Measurements from ENCODE around the gene PRICKLE2.

The PRICKLE2 gene

DNA sequence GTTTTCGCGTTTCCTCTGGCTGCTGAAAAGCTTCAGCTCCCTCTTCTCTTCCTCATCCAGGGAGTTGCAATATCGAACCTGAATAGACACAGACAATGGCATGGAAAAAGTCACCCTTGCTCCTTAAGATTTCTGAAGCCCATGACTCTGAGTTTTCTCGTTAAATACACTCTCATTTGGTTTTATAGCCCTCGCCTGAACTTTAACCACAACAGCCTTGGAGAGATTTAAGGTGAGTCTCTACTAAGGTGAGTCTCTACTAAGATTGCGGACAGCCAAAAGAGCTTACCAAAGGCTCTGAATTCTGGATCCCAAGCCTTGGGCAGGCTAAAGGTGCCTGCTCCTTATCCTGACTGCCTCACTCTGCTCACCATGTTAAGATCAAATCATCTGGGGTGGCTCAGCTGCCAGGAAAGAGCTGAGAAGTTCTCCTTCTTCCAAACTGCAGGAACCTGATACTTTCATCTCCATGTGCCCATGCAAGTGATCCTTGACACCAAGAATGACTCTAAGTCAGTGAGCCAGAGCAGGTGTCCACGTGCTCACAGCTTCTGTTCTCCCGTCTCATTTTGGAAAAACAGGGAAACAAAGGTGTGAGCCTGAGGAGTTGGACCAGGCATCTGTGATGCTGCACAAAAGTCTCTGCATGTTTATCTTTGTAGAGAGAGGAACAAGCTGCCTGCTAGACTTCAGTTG, 65.1 kb downstream of the PRICKLE2 start:
- no peak for DNase-seq (ENCODE audit: low read depth, low spot score)

- no peak for DNase-seq (ENCODE audit: low read depth, low spot score)
These were observed 66.9 kb downstream of the PRICKLE2 start for GRCh38 chr3:64158334-64158733.

- no peak for DNase-seq (ENCODE audit: low read depth, low spot score)
These were observed 67.9 kb downstream of the PRICKLE2 start for GRCh38 chr3:64157150-64158035.

DNA sequence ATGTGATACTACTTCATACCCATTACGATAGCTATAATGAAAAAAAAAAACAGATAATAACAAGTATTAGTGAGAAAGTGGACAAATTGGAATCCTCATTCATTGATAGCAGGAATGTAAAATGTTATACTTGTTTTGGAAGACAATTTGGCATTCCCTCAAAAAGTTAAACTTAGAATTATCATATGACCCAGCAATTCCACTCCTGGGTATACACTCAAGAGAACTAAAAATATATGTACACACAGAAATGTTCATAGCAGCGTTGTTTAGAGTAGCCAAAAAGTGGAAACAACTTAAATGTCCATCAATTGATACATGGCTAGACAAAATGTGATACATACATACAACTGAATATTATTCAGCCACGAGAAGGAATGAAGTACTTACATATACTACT, 69.9 kb downstream of the PRICKLE2 start:
- DNase-seq (ENCODE audit: low read depth, low spot score), result no peak

DNA sequence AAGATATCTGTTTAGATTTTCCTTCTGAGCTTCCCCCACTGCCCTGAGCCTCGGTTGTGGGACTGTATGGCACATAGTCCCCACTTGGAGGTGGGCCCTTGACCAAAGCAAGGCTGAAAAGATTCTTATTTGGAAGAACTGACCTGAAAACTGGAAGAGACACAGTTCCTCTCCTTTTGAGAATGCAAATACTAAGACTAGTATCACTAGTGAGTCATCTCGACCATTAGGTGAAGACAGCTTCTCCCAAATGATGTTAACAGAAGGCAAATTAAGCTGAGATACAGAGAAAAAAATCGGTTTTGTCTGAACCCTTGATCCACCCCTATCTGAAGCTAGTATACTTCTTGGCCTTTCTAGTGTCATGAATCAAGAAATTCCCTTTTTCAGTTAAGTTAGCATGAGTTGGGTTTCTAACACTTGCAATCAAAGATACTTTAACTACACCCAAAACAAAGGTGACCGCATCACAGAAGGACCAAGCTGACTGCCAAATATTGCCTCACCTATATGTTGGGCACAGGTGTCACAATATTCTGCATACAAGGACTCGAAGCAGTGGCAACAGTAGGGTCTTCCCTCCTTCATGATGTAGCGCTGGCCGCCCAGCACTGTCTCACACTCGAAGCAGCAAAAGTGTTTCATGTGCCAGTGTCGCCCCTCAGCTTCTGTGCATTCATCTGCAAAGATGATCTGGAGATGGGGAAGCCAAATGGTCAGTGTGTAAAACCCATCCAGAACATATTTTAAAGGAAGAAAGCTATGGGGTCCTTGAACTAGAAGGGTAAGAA, 72.4 kb downstream of the PRICKLE2 start:
- no peak for DNase-seq (ENCODE audit: low read depth, low spot score)

- DNase-seq (ENCODE audit: low read depth, low spot score), result no peak
These were observed 73.2 kb downstream of the PRICKLE2 start for GRCh38 chr3:64152086-64152485.

DNA sequence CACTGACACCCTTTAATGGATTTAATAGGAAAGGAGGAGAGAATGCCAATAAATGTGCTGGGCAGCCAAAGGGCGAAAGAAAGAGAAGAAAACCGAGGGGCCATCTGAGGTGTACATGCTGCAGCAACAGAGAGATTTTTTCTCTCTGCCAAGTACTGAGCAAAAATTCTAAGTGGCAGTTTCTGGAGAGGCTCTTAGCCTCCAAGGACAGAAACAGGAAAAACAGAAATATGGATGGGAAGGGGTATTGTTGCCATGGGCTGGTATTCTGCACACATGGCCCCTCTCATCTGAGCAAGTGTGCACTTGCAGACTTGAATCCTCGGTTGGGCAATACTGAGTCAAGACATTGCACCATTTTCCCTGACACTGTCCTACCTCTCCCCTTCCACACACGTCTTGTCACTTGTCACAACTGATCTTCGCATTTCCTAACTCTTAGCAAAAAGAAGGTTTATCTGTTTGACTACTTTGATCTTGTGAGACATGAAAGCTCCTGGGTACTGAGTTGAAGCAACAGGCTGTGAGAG, 73.9 kb downstream of the PRICKLE2 start:
- DNase-seq (ENCODE audit: low read depth, low spot score), result no peak

DNA sequence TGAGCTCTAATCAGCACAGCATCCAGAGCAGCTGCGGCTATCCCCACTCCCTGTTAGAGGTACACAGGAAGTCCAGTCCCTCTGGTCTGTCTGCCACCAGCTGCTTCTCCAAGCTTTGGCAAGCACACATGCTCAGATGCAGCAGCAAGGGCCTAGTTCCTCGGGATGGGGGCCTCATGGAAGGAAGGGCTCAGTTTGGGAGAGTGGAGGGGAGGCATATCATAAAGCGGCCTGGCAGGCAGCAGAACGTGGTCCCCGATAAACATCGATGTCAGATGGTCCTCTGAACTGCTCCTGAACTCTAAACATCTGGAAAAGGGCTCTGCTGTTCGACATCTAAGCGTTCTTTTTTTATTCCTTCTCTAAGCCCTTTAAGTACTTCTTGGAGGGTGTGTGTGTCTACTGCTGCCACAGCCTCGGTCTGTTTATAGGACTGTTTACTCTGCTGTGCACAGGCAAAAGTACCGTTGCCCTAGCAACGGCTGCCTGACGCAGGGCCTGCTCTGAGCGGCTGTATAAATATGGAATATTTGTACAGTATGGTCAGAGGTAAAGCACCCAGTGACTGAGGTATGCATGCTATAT, 74.6 kb downstream of the PRICKLE2 start:
- peak; percentile 90 for DNase-seq (ENCODE audit: low read depth, low spot score)

DNA sequence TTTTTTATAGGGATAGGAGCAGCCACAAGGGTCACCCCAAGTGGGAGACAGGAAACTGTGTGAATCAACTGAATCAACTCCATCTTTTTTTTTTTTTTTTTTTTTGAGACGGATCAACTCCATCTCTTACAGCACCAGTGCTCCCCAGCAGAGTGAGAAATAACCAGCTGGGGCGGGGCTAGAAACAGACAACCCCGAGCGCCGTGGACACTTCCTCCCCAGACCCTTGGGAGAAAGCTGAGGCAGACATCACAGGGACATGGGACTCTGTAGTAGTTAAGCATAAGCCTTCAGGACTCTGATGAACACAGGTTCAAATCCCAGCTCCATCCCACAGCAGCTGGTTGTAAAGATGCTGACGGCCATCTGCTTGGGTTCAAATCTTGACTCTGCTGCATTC, 75.4 kb downstream of the PRICKLE2 start:
- DNase-seq (ENCODE audit: low read depth, low spot score), result no peak

GRCh38 chr3:64148955-64149653, 76.2 kb downstream of the PRICKLE2 start:
- DNase-seq (ENCODE audit: low read depth, low spot score), result no peak

- no peak for DNase-seq (ENCODE audit: low read depth, low spot score)
These were observed 78.1 kb downstream of the PRICKLE2 start for GRCh38 chr3:64147211-64147610.

DNA sequence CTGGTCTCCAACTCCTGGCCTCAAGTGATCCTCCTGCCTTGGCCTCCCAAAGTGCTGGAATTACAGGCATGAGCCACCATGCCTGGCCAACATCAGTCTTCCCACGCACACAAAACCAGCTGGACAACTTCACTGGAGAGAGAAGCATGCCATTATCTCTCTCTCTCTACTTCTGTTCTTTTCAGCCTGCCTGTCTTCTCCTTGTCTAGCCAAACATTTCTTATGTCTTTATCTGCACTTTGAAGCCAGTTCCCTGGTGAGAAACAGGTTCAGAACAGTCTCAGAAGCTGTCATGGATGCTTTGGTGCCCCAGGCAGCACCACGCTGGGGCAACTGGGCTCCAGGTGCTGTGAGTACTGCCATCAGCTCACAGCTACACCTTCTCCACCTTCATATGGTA, 79.8 kb downstream of the PRICKLE2 start:
- no peak for DNase-seq (ENCODE audit: low read depth, low spot score)

DNA sequence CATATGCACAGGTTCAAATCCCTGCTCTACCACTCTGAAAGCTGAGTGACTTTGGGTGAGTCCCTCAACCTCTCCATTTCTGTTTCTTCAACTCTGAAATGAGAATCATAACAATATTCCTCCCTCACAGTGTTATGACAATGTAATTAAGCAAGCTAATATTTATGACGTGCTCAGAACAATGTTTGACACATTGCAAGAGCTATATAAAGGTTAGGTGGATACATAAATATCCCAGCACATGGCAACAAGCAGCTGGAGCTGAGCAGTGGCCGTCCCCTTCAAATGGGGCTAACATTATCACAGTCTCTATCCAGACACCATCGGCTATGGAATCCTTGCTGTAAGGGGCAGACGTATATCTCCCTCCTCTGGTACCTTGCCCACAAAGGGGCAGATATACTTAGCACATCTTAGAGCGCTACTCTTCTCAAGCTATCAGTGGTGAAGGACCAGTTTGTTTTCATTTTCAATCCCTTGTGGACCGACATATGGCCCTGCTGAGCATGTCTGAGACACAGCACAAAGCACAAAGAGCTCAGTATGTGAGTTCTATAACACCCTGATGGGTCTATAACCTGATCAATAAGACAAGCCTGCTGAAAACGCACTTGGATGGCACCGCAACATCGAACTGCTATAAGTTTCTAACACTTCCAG, 80.9 kb downstream of the PRICKLE2 start:
- no peak for DNase-seq (ENCODE audit: low read depth, low spot score)

- no peak for DNase-seq (ENCODE audit: low read depth, low spot score)
These were observed 81.7 kb downstream of the PRICKLE2 start for GRCh38 chr3:64143409-64144130.

GRCh38 chr3:64141476-64141875, 83.8 kb downstream of the PRICKLE2 start:
- no peak for DNase-seq (ENCODE audit: low read depth, low spot score)

DNA sequence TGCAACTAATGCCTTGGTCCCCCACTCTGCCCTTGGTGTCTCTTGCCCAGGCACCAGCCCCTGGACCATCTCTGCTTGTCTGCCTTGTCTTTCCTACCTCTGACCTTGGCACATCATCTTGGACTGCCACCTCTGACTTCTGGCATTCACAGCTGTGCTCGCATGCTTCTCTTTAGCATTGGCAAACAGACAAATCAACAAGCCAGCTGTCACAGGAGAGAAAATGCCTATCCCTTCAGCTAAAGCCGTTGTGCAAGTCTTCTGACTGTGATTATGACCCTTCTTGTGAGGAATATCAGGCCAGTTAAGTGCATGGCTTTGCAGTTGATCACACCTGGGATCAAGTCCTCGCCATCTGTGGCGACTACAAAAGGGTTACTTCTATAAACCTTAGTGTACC, 84.6 kb downstream of the PRICKLE2 start:
- DNase-seq (ENCODE audit: low read depth, low spot score), result no peak

- DNase-seq (ENCODE audit: low read depth, low spot score), result no peak
These were observed 86.5 kb downstream of the PRICKLE2 start for GRCh38 chr3:64138656-64139375.

DNA sequence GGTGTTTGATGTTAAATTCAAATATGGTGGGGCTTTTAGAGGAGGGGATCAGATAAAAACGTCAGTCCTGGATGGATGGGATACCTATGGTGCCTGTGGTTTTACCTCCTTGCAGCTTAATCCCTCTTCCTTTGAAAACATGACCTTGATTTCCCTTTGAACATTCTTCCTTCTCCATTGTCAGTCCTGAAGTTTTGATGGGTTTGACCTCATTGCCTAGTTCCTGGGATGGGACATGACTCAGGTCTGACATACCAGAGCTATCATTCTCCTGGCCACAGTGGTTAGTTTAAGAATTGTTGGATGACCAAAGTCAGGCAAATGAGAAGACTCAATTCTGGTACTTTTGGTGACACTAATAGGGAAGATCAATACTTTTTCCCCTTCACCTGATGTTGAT, 87.2 kb downstream of the PRICKLE2 start:
- no peak for DNase-seq (ENCODE audit: low read depth, low spot score)

- DNase-seq (ENCODE audit: low read depth, low spot score), result no peak
These were observed 90.4 kb downstream of the PRICKLE2 start for GRCh38 chr3:64134882-64135281.
